SH-SY5Y (cell line): ENCODE results near the gene NDUFA8.

ENCODE experiments used
- GATA2 ChIP-seq: IDR thresholded peaks from 2 replicates; pipeline ENCODE4 v1.6.1; 2011; ENCODE audit warnings: mild to moderate bottlenecking, low read depth, low read length
- GATA3 ChIP-seq: IDR thresholded peaks from 2 replicates; pipeline ENCODE4 v1.6.1; 2011; ENCODE audit warnings: low read depth, mild to moderate bottlenecking, low read length, moderate library complexity

DNA sequence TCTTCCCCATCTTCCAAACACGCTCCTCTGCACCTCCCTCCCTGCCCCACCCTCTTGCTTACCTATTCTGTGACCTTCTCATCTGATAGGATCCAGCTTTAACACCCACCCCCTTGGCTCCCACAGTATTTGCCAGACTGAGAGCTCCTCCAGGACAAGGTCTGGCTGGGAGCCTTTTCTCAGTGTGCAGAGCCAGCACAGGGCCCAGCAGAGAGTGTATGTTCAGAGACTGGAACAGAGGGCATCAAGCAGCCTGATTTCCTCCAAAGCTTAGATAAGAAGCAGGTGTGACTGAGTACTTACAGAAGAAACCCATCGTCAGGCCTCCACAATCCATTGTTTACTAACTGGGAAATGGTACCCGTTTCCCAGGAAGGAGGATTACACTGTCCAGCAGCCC lies 42.5 kb upstream of the NDUFA8 start:
- no peak for TF ChIP-seq GATA3
- no peak for TF ChIP-seq GATA2
